Measurements from ENCODE around the gene IGFL4.

Gene IGFL4

GRCh38 chr19:46060012-46060411 is 19.2 kb upstream of the IGFL4 start:
- DNase-seq, result no peak

GRCh38 chr19:46058778-46059177 is 18.0 kb upstream of the IGFL4 start:
- DNase-seq, result no peak

GRCh38 chr19:46056536-46056935 is 15.7 kb upstream of the IGFL4 start:
- DNase-seq, result no peak

GRCh38 chr19:46052896-46053295 is 12.1 kb upstream of the IGFL4 start:
- DNase-seq, result no peak

- DNase-seq, result no peak
Observed at GRCh38 chr19:46049597-46049996, 8.8 kb upstream of the IGFL4 start.

- no peak for DNase-seq
Observed at GRCh38 chr19:46043519-46043918, 2.7 kb upstream of the IGFL4 start.

- no peak for DNase-seq
Observed at GRCh38 chr19:46042252-46042883, 1.6 kb upstream of the IGFL4 start.

GRCh38 chr19:46040125-46040524 is 677 bp downstream of the IGFL4 start:
- no peak for DNase-seq

GRCh38 chr19:46036744-46037128 is 4.1 kb downstream of the IGFL4 start:
- DNase-seq, result no peak

- no peak for DNase-seq
Observed at GRCh38 chr19:46035986-46036743, 4.6 kb downstream of the IGFL4 start.

- DNase-seq, result no peak
Observed at GRCh38 chr19:46035546-46035945, 5.3 kb downstream of the IGFL4 start.

GRCh38 chr19:46033401-46033800 is 7.4 kb downstream of the IGFL4 start:
- no peak for DNase-seq

GRCh38 chr19:46032597-46033025 is 8.2 kb downstream of the IGFL4 start:
- no peak for DNase-seq

GRCh38 chr19:46031781-46032596 is 8.8 kb downstream of the IGFL4 start:
- no peak for DNase-seq

- no peak for DNase-seq
Observed at GRCh38 chr19:46030812-46031550, 9.8 kb downstream of the IGFL4 start.

- DNase-seq, result no peak
Observed at GRCh38 chr19:46025835-46026234, 15.0 kb downstream of the IGFL4 start.

GRCh38 chr19:46023311-46023779 is 17.5 kb downstream of the IGFL4 start:
- no peak for DNase-seq

- DNase-seq, result no peak
Observed at GRCh38 chr19:46022431-46023310, 18.1 kb downstream of the IGFL4 start, which contains the start of gene PGLYRP1. Gene PGLYRP1, minus strand, starts transcription at chr19:46023053. Its CDS starts 32 bp downstream, at chr19:46023021.

- DNase-seq, result no peak
Observed at GRCh38 chr19:46022061-46022430, 18.8 kb downstream of the IGFL4 start.

GRCh38 chr19:46021531-46022041 is 19.2 kb downstream of the IGFL4 start:
- DNase-seq, result no peak

GRCh38 chr19:46020819-46021125 is 20.0 kb downstream of the IGFL4 start:
- no peak for DNase-seq

GRCh38 chr19:46019270-46019669 is 21.5 kb downstream of the IGFL4 start:
- no peak for DNase-seq

All from NCI-H2081 treated with DMSO at 0.1 percent for 48 hours (cell line).